Omental fat pad (tissue), 4 donors: ENCODE measurements around the gene LDHAL6B. TPM values are rescaled to one million over a fixed set of nuclear protein-coding genes. Genes with fewer than 3 reads are reported as not detected.

Source experiments
- ATAC-seq: fragments of 150-250 bp; one replicate; pipeline ENCODE4 v1.9.1; 2016; ENCODE audit warnings: mild to moderate bottlenecking, moderate library complexity; ENCODE audit not compliant: low FRiP score
- DNase-seq: peaks from one replicate; pipeline ENCODE4 v3.0.0-alpha.2; 2019; ENCODE audit warnings: low spot score
- total RNA-seq, 4 donors: library from RNA; depleted of rRNA; stranded (reverse); fragments of >200 nt; gene quantifications; one replicate each; pipeline ENCODE4 v1.1.0, GENCODE V29; 2016
- TF ChIP-seq, protein P1 (sequence below), 3 donors: fragments of 450-650 bp; IDR thresholded peaks; one replicate each; pipeline ENCODE4 v1.5.1; 2016 to 2017; ENCODE audit warnings: antibody characterized with exemption in 3 of 3, mild to moderate bottlenecking in 3 of 3, moderate library complexity in 2 of 3

Gene LDHAL6B
- total RNA-seq, 4 donors from 2014 or later, result not detected

DNA sequence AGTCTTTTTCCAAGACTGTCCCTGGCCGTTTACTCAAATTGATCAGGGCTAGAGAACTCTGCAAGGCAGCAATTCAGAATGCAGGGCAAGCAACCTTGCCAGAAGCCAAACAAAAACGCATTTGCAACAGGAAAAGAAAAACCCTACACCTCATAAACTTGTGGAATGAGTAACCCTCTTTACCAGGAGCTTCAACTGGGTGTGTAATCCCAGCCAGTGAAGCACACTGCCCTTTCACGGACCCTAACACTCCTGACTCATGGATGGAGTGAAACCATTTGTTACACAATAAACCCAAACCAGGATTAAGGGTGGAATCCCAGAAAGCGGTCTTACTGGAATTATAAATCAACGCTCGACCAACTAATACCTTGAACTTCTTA, 14.8 kb upstream of the LDHAL6B start:
- TF ChIP-seq, protein P1, sequence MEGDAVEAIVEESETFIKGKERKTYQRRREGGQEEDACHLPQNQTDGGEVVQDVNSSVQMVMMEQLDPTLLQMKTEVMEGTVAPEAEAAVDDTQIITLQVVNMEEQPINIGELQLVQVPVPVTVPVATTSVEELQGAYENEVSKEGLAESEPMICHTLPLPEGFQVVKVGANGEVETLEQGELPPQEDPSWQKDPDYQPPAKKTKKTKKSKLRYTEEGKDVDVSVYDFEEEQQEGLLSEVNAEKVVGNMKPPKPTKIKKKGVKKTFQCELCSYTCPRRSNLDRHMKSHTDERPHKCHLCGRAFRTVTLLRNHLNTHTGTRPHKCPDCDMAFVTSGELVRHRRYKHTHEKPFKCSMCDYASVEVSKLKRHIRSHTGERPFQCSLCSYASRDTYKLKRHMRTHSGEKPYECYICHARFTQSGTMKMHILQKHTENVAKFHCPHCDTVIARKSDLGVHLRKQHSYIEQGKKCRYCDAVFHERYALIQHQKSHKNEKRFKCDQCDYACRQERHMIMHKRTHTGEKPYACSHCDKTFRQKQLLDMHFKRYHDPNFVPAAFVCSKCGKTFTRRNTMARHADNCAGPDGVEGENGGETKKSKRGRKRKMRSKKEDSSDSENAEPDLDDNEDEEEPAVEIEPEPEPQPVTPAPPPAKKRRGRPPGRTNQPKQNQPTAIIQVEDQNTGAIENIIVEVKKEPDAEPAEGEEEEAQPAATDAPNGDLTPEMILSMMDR (IDR thresholded peaks at IDR 0.05), result no peak
- DNase-seq (no peak), ATAC-seq (peak; percentile 70)

DNA sequence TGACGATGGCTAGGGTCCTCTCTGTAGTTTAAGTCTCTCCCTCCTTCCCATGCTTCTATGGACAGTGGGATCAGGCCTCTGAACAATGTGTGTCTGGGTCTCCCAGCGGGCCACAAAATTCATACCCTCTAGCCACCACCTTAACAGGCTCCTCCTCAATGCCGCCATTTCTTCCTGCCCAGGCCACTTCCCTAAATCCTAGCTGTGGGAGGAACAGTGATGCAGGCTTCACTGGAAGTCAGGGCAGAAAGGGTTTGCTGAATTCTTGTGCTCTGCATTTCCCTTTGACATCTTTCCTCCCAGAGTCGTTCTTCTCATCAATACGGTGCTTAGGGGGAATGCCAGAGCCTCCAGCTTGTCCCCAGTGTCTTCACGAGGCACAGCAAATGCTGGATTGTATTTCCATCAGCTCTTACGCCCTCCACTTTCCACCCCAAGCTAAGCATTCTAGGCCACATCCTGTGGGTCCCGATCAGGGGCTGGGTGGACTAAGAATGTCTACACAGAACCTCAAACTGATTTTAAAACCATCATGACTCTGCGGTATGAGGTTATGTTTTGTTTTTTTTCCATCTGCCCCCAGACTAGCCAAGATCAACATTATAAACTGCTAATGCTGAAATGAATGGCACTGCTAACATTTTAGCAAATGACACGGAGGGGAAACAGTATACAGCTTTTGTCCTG, 11.9 kb upstream of the LDHAL6B start:
- TF ChIP-seq, protein P1 (IDR thresholded peaks at IDR 0.05), result no peak
- no peak for DNase-seq
- no peak for ATAC-seq

DNA sequence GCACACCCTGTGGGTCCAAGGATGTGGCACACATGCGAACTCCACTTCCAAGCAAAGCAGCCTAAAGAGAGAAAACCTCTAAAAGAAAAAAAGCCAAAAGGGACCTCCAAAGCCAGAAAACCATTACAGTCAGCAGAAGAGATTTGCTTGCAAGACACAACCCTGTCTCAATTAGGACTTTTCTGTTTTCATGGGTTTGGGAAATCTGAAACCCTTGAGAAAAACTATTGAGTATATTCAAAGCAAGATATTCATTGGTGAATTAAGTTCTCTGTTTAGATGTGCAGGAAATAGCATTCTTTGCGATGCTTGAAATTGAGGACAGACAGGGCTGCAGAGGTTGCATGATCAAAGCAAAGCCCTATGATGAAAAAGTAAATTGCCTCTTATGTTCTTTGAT, 10.2 kb upstream of the LDHAL6B start:
- DNase-seq (no peak), ATAC-seq (no peak)
- TF ChIP-seq, protein P1 (IDR thresholded peaks at IDR 0.05), result no peak

DNA sequence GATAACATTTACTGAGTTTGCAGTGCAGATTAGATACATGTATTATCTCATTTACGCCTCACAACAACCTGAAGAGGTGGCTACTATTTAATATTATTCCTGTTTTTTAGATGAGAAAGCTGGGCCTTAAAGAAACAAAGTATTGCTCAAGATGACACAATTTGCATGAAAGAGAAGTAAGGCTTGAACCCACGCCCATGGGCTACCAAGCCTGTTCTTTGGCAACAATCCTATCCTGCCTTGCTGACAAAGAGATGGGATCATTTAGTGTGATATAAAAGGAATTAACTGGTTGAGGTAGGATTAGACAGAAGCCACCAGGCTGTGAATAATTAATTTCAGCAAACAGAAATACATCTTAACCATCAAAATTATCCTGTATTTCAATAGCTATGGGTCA, 9.2 kb upstream of the LDHAL6B start:
- ATAC-seq, result no peak
- TF ChIP-seq, protein P1 (IDR thresholded peaks at IDR 0.05), result no peak
- no peak for DNase-seq

DNA sequence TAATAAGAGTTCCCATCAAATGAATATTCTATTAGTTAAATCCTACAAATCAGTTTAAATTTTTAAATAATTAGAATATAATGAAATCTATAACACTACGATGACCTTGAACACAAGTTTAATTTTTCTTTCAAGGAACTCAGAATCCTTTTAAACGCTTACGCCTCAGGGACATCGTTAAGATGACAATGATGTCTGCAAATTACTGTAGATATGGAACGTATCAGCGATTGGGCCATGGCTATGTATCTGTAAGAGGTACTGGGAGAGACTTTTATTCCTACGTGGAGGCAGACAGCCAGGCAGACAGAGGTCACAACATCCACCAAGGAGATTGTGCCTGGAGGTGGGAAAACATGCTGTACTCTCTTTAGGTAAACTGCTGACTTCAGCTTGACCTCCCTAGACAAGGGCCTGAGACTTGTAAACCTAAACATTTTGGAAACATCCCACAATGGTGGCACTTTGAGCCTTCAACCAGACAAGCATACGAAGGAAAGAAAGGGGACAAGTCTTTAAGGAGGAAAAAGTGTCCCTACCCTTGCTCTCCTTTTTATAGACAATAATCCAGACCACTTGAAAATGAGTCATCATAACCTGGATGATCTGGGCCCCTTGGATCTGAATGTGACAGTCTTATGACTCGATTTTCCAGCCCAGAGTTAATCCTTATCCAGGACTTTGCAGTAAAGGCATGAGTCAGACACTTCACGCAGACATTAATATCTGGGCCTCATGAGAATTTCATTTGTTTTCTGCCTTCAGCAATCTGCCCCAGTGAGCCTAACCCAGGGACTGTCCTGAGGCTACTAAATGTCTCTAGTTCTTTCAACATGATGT, 6.8 kb upstream of the LDHAL6B start:
- no peak for DNase-seq
- ATAC-seq, result no peak
- TF ChIP-seq, protein P1 (IDR thresholded peaks at IDR 0.05), result no peak

DNA sequence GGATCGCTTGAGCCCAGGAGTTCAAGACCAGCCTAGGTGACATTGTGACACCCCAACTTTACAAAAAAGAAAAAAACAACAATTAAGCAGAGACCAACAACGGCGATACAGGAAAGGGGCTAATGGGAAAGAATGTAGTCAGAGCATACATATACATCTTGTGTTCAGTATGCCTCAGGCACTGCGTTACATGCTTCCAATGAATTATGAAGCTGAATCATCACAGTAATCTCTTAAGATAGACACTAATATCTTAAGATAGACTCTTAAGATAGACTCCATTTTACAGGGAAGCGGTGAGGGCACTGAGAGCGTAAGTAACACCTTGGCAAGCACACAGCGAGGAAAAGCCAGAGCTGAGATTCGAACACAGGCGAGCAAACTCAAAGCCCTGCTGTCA, 6.1 kb upstream of the LDHAL6B start:
- TF ChIP-seq, protein P1 (IDR thresholded peaks at IDR 0.05), result no peak
- DNase-seq, result no peak
- ATAC-seq, result no peak
